Left ventricle myocardium inferior (tissue), 1 donor: ENCODE measurements around the gene PALLD. TPM values are rescaled to one million over a fixed set of nuclear protein-coding genes. Genes with fewer than 3 reads are reported as not detected.

Experiments
- DNase-seq: peaks from one replicate; pipeline ENCODE4 v3.0.0-alpha.2; 2020
- H3K27ac ChIP-seq: fragments of 200-600 bp; replicated peaks from 2 replicates; pipeline ENCODE4 v1.8.0; 2021
- H3K27me3 ChIP-seq: fragments of 200-600 bp; 2 replicates; pipeline ENCODE4 v1.8.0; 2021; ENCODE audit warnings: low read depth
- H3K36me3 ChIP-seq: fragments of 200-600 bp; 2 replicates; pipeline ENCODE4 v1.8.0; 2021
- H3K4me1 ChIP-seq: fragments of 200-600 bp; 2 replicates; pipeline ENCODE4 v1.8.0; 2021
- H3K4me3 ChIP-seq: fragments of 200-600 bp; 2 replicates; pipeline ENCODE4 v1.8.0; 2021; ENCODE audit warnings: mild to moderate bottlenecking, moderate library complexity
- H3K9me3 ChIP-seq: fragments of 200-600 bp; replicated peaks from 2 replicates; pipeline ENCODE4 v1.8.0; 2021
- intact Hi-C: fragments of 100-400 bp; cut with micrococcal nuclease; formaldehyde crosslinking; loops from one replicate; pipeline ENCODE4 v1.11.0; 2022
- total RNA-seq: library from RNA; stranded (reverse); fragmentation: NEBNext Ultra II Directional; extraction: Animal tissue kit (Norgen Biotek cat#: 25700); gene quantifications from one replicate; pipeline ENCODE4 v1.2.1, GENCODE V29; 2021
- TF ChIP-seq, protein P1 (sequence below): fragments of 200-600 bp; IDR thresholded peaks from 2 replicates; pipeline ENCODE4 v1.8.0; 2021; ENCODE audit warnings: antibody characterized with exemption, mild to moderate bottlenecking, borderline replicate concordance
- donor health status: DM: no; HTN: yes; CAD: no; lungs with severe emphysema.

The PALLD gene
- total RNA-seq, 1 donor from 2014 or later: 871 TPM

DNA sequence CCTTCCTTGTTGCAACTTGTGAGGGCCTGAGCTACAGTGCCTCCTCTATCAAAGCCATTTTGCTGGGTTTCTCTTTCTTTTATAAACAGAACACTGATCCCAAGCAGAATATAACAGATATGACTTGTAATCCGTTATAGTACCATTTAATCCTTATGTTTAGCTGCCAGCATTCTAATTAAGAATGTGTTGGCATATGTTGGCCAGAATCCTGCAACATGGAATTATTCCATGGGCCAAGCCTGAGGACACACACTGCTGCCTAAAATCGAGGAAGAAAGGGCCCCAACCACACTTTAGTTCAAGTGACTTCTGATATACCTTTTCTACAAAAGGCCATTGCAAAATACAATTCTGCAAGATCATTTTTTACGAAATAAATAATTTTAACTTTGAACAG, 28.0 kb downstream of the PALLD start:
- DNase-seq: no peak
- Histone ChIP-seq H3K27me3 (no peaks in the 10 kb centered on the region), H3K27ac (peak overlapping the region; percentile 73), H3K9me3 (no peaks in the 10 kb centered on the region), H3K36me3 (no peaks in the 10 kb centered on the region), H3K4me1 (peaks cover 64% of the 10 kb centered on the region), H3K4me3 (no peak overlapping the region)
- TF ChIP-seq, protein P1, sequence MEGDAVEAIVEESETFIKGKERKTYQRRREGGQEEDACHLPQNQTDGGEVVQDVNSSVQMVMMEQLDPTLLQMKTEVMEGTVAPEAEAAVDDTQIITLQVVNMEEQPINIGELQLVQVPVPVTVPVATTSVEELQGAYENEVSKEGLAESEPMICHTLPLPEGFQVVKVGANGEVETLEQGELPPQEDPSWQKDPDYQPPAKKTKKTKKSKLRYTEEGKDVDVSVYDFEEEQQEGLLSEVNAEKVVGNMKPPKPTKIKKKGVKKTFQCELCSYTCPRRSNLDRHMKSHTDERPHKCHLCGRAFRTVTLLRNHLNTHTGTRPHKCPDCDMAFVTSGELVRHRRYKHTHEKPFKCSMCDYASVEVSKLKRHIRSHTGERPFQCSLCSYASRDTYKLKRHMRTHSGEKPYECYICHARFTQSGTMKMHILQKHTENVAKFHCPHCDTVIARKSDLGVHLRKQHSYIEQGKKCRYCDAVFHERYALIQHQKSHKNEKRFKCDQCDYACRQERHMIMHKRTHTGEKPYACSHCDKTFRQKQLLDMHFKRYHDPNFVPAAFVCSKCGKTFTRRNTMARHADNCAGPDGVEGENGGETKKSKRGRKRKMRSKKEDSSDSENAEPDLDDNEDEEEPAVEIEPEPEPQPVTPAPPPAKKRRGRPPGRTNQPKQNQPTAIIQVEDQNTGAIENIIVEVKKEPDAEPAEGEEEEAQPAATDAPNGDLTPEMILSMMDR: no peak
- intact Hi-C loops: no loop called here

DNA sequence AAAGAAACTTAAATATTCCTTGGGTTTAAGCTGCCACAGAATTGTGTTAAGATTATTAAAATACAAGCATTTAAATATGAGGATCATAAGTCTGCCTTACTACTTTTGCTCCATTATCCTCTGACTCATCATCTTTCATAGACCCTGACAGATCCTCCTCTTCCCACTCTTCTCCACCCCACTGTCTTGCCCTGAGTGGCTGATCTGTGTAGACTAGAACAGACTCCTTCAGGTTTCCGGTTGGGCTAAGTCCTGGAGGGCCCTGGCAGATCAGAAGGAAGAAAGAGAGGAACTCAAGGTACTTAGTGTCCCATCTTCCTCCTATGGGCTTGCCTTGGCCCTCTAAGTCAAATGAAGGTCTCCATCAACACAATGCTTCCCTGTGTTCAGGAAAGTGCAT, 30.7 kb downstream of the PALLD start:
- Histone ChIP-seq H3K27me3 (no peaks in the 10 kb centered on the region), H3K4me1 (peaks cover 66% of the 10 kb centered on the region), H3K36me3 (no peaks in the 10 kb centered on the region), H3K4me3 (no peak overlapping the region), H3K9me3 (no peaks in the 10 kb centered on the region), H3K27ac (no peak overlapping the region)
- TF ChIP-seq, protein P1: no peak
- intact Hi-C loops: no loop called here
- no peak for DNase-seq

DNA sequence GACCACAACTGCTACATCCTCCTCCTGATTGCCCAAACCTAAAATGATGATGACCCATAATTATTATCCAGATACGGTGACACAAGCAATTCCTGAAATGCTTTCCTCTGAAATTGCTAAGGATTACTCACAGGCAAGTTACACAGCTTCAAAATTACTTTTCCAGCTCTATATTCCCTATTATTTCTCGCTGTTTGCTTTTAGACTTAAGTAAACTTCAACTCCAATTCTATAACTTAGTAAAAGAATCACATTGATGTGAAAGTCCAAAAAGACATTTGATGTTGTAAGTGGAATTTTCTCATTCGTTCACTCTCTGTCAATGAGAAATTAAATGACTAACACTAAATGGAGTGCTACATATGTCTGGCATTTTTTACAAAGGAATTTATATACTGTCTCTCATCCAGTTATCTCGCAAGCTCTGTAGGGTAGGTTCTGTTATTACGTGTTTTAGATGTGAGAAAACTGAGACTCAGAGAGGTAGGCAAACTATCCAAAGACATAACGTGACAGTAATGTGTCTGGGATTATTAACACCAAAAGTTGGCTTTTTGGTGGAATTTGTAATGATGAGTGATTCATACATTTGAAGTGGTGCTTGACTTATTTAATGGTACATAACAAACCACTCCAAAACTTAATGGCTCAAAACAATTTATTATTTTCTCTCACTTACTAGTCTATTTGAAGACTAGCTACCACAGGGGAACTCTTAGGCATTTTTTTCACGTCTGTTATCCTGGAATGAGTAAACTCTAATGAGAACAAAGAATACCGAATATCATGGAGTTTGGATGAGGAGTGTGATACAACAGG, 31.5 kb downstream of the PALLD start:
- intact Hi-C loops: no loop called here
- Histone ChIP-seq H3K36me3 (no peaks in the 10 kb centered on the region), H3K9me3 (no peaks in the 10 kb centered on the region), H3K27ac (no peak overlapping the region), H3K4me3 (no peak overlapping the region), H3K27me3 (no peaks in the 10 kb centered on the region), H3K4me1 (peaks cover 59% of the 10 kb centered on the region)
- TF ChIP-seq, protein P1: no peak
- DNase-seq: no peak

DNA sequence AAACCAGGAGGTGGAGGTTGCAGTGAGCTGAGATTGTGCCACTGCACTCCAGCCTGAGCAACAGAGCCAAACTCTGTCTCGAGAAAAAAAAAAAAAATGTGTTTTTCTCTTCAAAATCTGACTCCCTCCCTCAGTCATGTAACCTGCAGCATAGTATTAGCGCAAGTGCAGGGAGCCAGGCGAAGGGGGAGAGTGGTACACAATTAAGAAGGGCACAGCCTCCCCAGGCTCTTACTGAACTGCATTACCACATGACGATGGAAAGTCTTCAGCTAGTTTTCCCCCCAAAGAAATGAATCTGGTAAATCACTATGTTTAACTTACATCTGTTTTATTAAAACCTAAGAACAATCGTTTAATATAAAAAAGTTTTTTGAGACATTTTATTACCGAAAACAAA, 32.4 kb downstream of the PALLD start:
- DNase-seq: no peak
- Histone ChIP-seq H3K27me3 (no peaks in the 10 kb centered on the region), H3K36me3 (no peaks in the 10 kb centered on the region), H3K27ac (no peak overlapping the region), H3K4me1 (peaks cover 53% of the 10 kb centered on the region), H3K9me3 (no peaks in the 10 kb centered on the region), H3K4me3 (no peak overlapping the region)
- intact Hi-C loops: no loop called here
- TF ChIP-seq, protein P1: no peak

DNA sequence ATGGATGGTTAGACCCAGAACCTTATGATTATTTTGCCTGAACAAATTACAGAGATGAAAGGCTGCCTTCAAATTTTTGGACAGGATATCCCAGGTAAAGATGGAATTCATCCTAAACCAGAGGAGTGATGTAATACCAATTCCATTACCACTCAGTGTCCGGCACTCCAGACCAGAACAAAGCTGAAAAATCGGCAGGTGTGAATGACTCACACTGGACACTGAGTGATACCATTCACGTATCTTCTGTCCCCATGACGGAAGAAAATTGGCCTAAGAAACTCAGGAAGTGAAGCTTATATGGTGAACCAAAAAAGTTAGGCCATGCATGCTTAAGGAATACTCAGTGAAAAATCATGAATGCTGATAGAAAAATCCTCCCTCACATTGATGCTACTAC, 34.5 kb downstream of the PALLD start:
- intact Hi-C loops: no loop called here
- TF ChIP-seq, protein P1: no peak
- Histone ChIP-seq H3K36me3 (no peaks in the 10 kb centered on the region), H3K27me3 (no peaks in the 10 kb centered on the region), H3K27ac (no peak overlapping the region), H3K4me1 (peaks cover 51% of the 10 kb centered on the region), H3K9me3 (no peaks in the 10 kb centered on the region), H3K4me3 (no peak overlapping the region)
- no peak for DNase-seq
